Activated T-helper 1 cell treated with anti-CD3 and anti-CD28 coated beads, Interleukin-12 subunit alpha, Interleukin-12 subunit beta, Interleukin-2, Interleukin-4 antibody, amounts not matched to agents 30 ng/mL and 10 ng/mL and 1 ng/mL, durations not matched to agents 14 hours and 24 hours and 36 hours (primary cell): ENCODE results near the gene C5orf52. TPM values are rescaled to one million over a fixed set of nuclear protein-coding genes. Genes with fewer than 3 reads are reported as not detected.

Experiments
- DNase-seq: peaks from one replicate; pipeline ENCODE4 v3.0.0; 2021; ENCODE audit warnings: low spot score
- H3K27ac Mint-ChIP-seq: one replicate; pipeline ENCODE4 v1.8.0; 2021; ENCODE audit warnings: mild to moderate bottlenecking, mixed read lengths
- H3K27me3 Mint-ChIP-seq: one replicate; pipeline ENCODE4 v1.8.0; 2022; ENCODE audit warnings: mild to moderate bottlenecking, moderate library complexity, mixed read lengths; ENCODE audit not compliant: insufficient read depth
- H3K36me3 Mint-ChIP-seq: one replicate; pipeline ENCODE4 v1.8.0; 2021; ENCODE audit warnings: low read depth, mixed read lengths
- H3K4me1 Mint-ChIP-seq: one replicate; pipeline ENCODE4 v1.8.0; 2021; ENCODE audit warnings: low read depth, mixed read lengths
- H3K4me3 Mint-ChIP-seq: one replicate; pipeline ENCODE4 v1.8.0; 2021; ENCODE audit warnings: mild to moderate bottlenecking, moderate library complexity, mixed read lengths
- H3K9me3 Mint-ChIP-seq: one replicate; pipeline ENCODE4 v1.8.0; 2021; ENCODE audit warnings: mixed read lengths
- intact Hi-C: fragments of 100-400 bp; cut with micrococcal nuclease; formaldehyde crosslinking; loops from one replicate; pipeline ENCODE4 v1.15.1; 2024
- total RNA-seq: library from RNA; stranded (reverse); gene quantifications from 2 replicates; pipeline ENCODE4 v1.2.3, GENCODE V29; 2022

C5orf52 gene
- total RNA-seq, result 0.39 TPM in 1 of 2 replicates, not detected in the other

DNA sequence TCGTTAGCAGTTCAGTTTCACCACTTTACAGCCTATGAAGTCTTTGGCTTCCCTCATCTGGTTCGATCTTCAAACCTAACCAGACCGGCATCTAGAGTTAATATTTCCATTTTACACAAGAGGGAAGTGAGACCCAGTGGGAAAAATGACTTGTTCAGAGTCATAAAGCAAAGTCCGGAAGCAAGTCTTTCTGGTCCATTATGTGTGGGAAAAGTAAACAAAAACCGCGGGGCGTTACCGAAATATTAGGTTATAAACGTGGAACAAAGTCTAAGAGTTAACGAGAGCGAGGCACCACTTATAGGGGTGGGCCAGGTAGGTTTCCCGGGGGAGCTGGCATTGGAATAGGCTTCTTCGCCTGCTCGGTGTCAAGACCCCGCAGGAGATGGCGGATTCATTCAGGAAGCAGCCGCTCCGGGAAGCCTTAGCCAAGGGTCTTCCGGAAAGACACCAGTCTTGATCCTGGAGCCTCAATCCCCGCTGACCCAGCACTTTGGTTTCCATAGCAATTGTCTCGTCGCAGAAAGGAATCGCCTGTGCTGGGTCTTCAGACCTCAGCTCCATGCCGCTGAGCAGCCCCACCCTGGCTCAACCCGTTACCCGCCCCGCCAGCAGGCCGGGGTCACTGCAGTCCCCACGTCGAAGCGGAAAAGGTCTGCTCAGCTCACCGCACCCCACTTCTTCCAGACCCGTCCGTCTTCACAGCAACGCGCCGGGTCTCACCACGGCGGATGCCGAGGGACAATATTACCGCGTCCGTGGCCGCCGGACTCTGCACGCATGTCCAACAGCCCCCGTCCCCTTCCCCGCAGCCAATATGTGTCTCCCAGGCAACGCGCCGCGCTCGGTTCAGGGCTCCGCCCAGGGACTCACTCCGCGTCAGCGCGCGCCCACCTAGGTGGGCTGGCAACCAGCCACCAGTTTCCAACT is at the start of gene C5orf52:
C5orf52 (plus strand) TSS at position 872 of the 930 bp plus-strand sequence. CDS start 82 bp downstream, outside the sequence.
- H3K27me3 Mint-ChIP-seq, result peaks cover 2% of the 10 kb centered on the region
- H3K36me3 Mint-ChIP-seq, result peaks cover 2% of the 10 kb centered on the region
- intact Hi-C loops, result loop anchor here (1.0 to 5.0 kb wide), 5 partner anchors 14 to 239 kb away; partner anchors contain the start of gene THG1L
- no peak for DNase-seq
- no peaks in the 10 kb centered on the region for H3K9me3 Mint-ChIP-seq
- peaks cover 42% of the 10 kb centered on the region for H3K4me1 Mint-ChIP-seq
- H3K4me3 Mint-ChIP-seq, result peak within 1 kb of the TSS; percentile 93
- peak within 1 kb of the TSS; percentile 82 for H3K27ac Mint-ChIP-seq

DNA sequence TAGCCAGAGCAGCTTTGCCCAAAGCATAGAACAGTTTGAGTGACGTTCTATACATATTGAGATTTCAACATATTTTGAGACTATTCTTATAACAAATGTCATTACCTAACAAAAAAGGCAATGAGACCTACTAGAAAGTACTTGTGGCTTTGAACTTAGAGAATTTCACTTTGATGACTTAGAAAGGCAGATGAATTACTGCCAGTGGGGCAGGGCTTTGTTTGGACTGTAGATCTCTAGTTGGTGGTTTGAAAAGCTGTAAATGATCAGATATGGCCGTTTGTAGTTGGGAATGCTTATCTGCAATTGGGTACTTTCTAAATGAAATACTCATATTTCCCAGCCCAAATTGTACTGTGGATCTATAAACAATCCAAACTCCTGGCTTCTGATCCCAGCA is 47.2 kb upstream of the C5orf52 start:
- H3K27me3 Mint-ChIP-seq, result peaks cover 5% of the 10 kb centered on the region
- intact Hi-C loops, result no loop called here
- H3K9me3 Mint-ChIP-seq, result peaks cover 32% of the 10 kb centered on the region
- peaks cover 8% of the 10 kb centered on the region for H3K36me3 Mint-ChIP-seq
- H3K4me3 Mint-ChIP-seq, result no peak overlapping the region
- peaks cover 14% of the 10 kb centered on the region for H3K4me1 Mint-ChIP-seq
- DNase-seq, result no peak
- no peak overlapping the region for H3K27ac Mint-ChIP-seq

DNA sequence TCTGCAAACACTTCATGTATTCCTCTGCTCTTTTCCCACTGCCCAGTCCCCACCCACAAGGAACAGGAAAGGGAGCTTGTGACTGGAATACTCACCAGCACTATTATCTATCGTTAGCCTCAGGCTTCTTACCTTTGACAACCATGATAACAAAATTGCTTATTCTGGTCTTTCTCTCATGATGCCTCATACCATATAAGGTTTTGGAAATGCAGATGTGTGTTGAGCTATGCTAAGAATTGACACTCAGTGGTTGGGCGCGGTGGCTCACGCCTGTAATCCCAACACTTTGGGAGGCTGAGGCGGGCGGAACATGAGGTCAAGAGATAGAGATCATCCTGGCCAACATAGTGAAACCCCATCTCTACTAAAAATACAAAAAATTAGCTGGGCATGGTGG is 44.5 kb upstream of the C5orf52 start:
- Mint-ChIP-seq H3K27me3 (peaks cover 3% of the 10 kb centered on the region), H3K9me3 (peaks cover 28% of the 10 kb centered on the region), H3K4me1 (peaks cover 14% of the 10 kb centered on the region), H3K4me3 (no peak overlapping the region), H3K27ac (no peak overlapping the region), H3K36me3 (peaks cover 4% of the 10 kb centered on the region)
- DNase-seq, result no peak
- intact Hi-C loops, result no loop called here

DNA sequence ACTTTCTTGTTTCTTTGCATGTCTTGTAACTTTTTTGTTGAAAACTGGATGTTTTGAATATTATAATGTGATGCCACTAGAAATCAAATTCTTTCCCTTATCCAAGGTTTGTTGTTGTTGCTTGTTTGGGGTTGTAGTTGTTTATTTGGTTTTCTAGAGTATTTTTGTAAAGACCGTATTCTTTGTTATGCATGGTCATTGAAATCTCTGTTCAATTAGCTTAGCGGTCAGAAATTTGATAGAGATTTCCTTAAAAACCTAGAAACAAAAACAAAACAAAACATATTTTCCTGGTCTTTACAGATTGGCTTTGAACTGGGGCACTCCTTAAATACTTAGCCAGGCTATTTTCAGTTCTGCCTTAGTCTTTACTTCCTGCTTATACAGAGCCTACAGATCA is 41.0 kb upstream of the C5orf52 start:
- intact Hi-C loops, result no loop called here
- no peak overlapping the region for H3K4me3 Mint-ChIP-seq
- peaks cover 6% of the 10 kb centered on the region for H3K4me1 Mint-ChIP-seq
- H3K27me3 Mint-ChIP-seq, result peaks cover 3% of the 10 kb centered on the region
- peaks cover 7% of the 10 kb centered on the region for H3K9me3 Mint-ChIP-seq
- DNase-seq, result no peak
- peaks cover 2% of the 10 kb centered on the region for H3K36me3 Mint-ChIP-seq
- no peak overlapping the region for H3K27ac Mint-ChIP-seq

DNA sequence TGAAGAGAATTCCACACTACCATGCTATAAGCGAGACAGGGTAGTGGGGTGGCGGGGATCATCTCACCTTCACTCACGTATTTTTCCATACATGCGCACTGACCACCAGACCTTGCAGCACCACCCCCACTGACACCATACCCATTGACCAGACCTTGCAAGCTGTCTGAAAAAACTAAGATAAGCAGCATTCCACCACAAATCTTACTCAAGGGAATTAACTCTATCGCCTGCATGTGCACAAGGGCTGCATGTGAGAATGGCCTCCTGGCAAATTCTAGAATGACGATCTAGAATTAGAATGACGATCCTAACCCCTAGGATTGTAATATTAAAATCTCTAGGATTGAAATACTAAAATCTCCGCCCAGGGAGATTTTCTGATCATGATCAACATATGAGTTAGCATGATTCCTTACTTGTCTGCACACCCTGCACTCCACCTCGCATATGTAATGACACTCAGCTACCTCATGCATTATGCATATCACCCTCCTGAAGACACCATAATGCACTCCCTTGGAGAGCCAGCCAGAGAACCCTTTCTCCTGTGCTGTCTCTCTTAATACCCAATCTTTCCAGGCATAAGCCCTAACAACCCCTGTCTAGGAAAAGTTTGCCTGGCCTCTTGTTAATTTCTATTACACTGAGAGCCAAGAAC is 30.8 kb upstream of the C5orf52 start:
- H3K27ac Mint-ChIP-seq, result no peak overlapping the region
- H3K36me3 Mint-ChIP-seq, result no peaks in the 10 kb centered on the region
- no peak for DNase-seq
- intact Hi-C loops, result no loop called here
- no peaks in the 10 kb centered on the region for H3K9me3 Mint-ChIP-seq
- H3K27me3 Mint-ChIP-seq, result no peaks in the 10 kb centered on the region
- no peaks in the 10 kb centered on the region for H3K4me1 Mint-ChIP-seq
- no peak overlapping the region for H3K4me3 Mint-ChIP-seq

DNA sequence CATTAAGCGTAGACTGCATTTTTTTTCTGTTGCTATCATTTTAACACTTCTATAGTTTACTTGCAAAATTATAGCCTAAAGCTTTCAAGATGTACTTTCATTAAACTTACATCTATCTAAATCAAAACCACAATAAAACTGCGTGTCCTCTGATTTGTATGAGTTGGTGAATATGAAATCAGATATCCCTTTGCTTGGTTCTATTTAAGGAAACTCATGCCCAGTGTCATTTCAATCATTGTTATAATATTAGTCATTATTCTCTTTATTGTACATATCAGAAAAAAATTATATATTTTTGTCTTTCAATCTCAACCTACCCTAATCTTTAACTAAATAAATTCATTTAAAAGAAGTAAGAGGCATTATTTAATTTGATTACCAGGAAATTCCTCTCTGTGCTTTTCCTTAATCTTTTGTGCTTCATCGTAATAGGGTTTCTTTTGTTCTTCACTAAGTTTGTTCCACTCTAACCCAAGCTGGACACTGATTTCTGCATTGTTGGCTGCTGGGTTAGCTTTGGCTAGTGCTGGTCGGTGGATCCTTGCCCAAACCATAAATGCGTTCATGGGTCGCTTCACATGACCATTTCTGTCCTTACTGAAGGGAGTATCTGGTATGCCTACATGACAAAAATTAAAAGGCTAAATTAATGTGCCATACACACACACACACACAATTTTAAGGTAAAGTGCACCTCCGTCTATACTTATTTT is 22.9 kb upstream of the C5orf52 start:
- H3K4me3 Mint-ChIP-seq, result no peak overlapping the region
- DNase-seq, result no peak
- intact Hi-C loops, result no loop called here
- H3K36me3 Mint-ChIP-seq, result peaks cover 13% of the 10 kb centered on the region
- H3K27me3 Mint-ChIP-seq, result no peaks in the 10 kb centered on the region
- H3K9me3 Mint-ChIP-seq, result peaks cover 13% of the 10 kb centered on the region
- H3K27ac Mint-ChIP-seq, result no peak overlapping the region
- peaks cover 10% of the 10 kb centered on the region for H3K4me1 Mint-ChIP-seq

DNA sequence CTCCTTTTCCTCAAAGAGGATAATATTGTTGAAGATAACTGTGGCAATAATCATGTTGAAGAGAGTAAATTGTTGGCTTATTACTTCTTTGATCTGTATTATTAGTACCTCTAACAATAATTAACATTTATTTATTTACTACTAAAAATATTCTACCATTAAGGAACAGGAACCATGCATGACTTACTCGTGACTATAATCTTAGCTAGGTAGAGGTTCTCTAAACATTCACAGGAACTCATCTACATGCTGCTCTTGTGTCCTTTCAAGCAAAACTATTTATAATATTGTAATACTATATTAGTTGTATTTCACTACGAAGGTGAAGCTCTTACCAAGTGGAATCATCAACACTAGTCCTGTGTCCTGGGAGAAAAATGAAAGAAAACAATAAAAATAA is 22.2 kb upstream of the C5orf52 start:
- H3K27me3 Mint-ChIP-seq, result no peaks in the 10 kb centered on the region
- no peak overlapping the region for H3K27ac Mint-ChIP-seq
- peaks cover 10% of the 10 kb centered on the region for H3K4me1 Mint-ChIP-seq
- no peak overlapping the region for H3K4me3 Mint-ChIP-seq
- H3K36me3 Mint-ChIP-seq, result peaks cover 15% of the 10 kb centered on the region
- intact Hi-C loops, result no loop called here
- H3K9me3 Mint-ChIP-seq, result peaks cover 16% of the 10 kb centered on the region
- no peak for DNase-seq

DNA sequence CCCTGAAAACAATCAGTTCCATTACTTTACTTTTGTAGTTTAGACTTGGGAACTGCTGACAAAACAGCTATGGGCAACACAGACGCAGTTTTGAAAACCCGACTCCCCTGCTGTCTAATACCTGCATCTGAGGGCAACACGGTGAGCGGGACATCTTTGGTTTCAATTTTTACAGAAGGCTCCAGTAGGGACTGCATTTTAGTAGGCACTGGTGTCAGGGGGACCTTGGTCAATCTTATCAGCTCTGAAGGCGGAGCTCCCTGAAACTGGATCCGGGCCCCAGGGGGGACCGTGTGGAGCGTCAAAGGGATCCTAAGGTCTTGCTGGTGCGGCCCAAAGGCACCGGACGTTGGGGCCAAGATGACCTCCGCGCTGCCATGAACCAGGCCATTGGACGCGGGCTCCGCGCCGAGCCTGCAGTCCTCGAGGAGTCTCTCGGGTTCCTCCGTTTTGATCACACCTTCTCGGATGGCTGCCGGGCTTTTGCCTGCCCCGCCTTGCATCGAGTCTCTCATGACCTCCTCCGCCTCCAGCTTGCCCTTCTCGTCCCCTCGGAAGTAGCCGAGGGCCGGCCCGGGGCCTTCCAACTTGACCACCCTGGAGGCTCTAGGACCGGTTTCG is 20.2 kb upstream of the C5orf52 start:
- intact Hi-C loops, result loop anchor here (1.0 to 5.0 kb wide), 4 partner anchors 48 to 92 kb away; partner anchors contain the start of gene LSM11
- no peak overlapping the region for H3K4me3 Mint-ChIP-seq

DNA sequence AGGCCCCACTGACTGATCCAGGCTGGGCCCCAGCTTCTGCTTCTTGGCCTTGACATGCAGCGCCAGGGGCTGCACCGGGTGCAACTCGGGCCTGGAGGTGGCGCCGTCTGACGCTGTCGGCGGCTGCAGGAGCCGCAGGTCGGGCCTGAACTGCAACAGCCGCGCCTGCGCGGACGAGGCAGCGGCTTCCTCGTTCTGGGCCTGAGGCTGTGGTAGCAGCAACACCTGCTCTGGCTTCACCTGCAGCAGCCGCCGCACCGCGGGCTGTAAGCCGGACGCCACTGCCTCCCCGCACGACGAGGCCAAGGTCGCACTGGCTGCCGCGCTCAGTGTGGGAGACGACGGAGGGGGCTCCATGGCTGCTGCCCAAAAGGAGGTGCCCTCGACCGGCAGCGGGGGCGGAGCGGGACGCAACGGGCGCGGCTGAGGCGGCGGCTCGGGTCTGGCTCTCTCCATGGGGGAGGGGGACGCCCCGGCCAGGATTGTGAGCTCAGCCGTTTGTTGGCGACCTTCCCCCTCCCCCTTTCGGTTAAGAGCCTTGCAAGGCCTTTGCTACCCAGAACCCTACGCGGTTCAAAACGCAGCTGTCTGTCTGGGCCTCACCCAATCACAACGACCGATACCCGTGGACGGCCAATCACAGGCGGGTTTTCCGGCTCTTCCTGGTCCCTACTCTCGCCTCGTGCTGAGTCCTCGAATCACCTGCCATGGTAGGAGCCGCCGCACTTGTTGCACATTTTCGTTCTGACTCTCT is 19.5 kb upstream of the C5orf52 start:
- peak overlapping the region; percentile 80 for H3K4me3 Mint-ChIP-seq
- H3K9me3 Mint-ChIP-seq, result peaks cover 40% of the 10 kb centered on the region
- intact Hi-C loops, result loop anchor here (1.0 to 5.0 kb wide), 4 partner anchors 49 to 92 kb away; partner anchors contain the start of gene LSM11
- peak; percentile 75 for DNase-seq
- H3K27ac Mint-ChIP-seq, result peak overlapping the region; percentile 86
- H3K36me3 Mint-ChIP-seq, result peaks cover 18% of the 10 kb centered on the region
- no peaks in the 10 kb centered on the region for H3K27me3 Mint-ChIP-seq
- peaks cover 10% of the 10 kb centered on the region for H3K4me1 Mint-ChIP-seq

More for the DNA sequence above, 20.2 kb upstream of the C5orf52 start:
- H3K27me3 Mint-ChIP-seq, result no peaks in the 10 kb centered on the region
- DNase-seq, result no peak
- peaks cover 15% of the 10 kb centered on the region for H3K36me3 Mint-ChIP-seq
- no peak overlapping the region for H3K27ac Mint-ChIP-seq
- peaks cover 34% of the 10 kb centered on the region for H3K9me3 Mint-ChIP-seq
- peaks cover 10% of the 10 kb centered on the region for H3K4me1 Mint-ChIP-seq

DNA sequence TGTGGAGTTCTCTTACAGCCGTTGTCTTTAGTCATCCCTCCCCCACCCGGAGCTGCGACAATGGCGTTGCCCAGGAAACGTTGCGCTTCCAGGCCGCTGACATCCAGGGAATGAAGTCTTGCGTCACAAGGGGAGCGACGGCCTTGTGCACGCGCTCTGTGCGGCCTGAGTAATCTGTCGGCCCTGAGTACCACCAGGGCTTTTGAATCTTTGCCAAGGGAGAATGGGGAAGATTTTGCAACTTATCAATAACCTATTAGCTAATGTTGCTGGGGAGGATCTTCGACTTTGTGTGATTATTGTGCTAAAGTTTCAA is 19.0 kb upstream of the C5orf52 start, which contains the start of gene SOX30:
SOX30 (minus strand) TSS at position 62 of the 316 bp plus-strand sequence. CDS start 360 bp downstream, outside the sequence.
- peaks cover 18% of the 10 kb centered on the region for H3K36me3 Mint-ChIP-seq
- intact Hi-C loops, result loop anchor here (5.0 kb wide), 1 partner anchor 65 kb away; no protein-coding TSS in a partner anchor
- peak within 1 kb of the TSS; percentile 86 for H3K27ac Mint-ChIP-seq
- H3K27me3 Mint-ChIP-seq, result no peaks in the 10 kb centered on the region
- no peak for DNase-seq
- peaks cover 43% of the 10 kb centered on the region for H3K9me3 Mint-ChIP-seq
- H3K4me1 Mint-ChIP-seq, result peaks cover 10% of the 10 kb centered on the region
- H3K4me3 Mint-ChIP-seq, result peak within 1 kb of the TSS; percentile 80

DNA sequence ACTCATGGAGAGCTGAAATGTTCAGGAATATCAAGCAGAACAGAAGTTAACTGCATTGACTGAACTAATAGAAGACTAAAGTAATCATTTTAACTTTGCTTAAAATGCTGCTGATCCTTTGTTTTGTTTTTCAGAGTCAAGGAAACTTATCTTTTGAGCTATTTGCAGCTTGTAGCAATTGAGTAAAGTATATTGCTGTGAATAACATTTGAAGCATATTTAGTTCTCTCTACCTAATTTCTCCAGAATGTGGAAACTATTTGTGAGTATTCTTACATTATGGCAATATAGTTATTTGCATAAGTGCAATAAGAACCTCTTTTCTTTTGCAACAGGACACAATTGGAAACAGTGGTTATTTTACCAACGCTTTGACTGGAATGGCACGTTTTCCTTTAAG is 13.8 kb upstream of the C5orf52 start:
- H3K27me3 Mint-ChIP-seq, result peaks cover 3% of the 10 kb centered on the region
- DNase-seq, result no peak

More for the DNA sequence above, 13.8 kb upstream of the C5orf52 start:
- Mint-ChIP-seq H3K27ac (no peak overlapping the region), H3K9me3 (peaks cover 57% of the 10 kb centered on the region), H3K4me3 (no peak overlapping the region), H3K4me1 (peaks cover 5% of the 10 kb centered on the region), H3K36me3 (peaks cover 34% of the 10 kb centered on the region)
- intact Hi-C loops, result loop anchor here (2.0 kb wide), 1 partner anchor 13 kb away; the partner anchor contains the start of gene C5orf52
